NCI-H1417 (cell line): ENCODE results near the gene AKAP6.

Experiments used
- DNase-seq, 3 experiments: peaks; one replicate each; lab custom pipeline; 2025; lab: John Stamatoyannopoulos, UW

AKAP6 gene

DNA sequence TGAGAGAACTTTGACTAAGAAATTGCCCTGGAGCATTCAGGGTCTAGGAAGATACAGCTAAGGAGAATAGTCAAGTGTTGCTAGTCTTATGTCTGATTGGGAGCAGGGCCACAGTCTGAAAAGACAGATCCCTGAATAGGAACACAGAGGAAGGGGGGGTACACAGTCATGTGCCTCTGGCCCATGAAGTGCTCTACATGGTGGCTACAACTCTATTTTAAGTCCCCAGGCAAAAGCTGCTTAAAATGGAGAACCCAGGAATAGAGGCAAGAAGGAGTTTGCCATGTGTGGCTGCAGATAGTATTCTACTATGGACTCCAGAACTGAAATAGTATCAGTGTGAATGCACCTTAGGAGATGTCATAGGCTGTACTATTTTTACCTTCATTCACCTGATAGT is 491.6 kb downstream of the AKAP6 start:
- no peak for DNase-seq

DNA sequence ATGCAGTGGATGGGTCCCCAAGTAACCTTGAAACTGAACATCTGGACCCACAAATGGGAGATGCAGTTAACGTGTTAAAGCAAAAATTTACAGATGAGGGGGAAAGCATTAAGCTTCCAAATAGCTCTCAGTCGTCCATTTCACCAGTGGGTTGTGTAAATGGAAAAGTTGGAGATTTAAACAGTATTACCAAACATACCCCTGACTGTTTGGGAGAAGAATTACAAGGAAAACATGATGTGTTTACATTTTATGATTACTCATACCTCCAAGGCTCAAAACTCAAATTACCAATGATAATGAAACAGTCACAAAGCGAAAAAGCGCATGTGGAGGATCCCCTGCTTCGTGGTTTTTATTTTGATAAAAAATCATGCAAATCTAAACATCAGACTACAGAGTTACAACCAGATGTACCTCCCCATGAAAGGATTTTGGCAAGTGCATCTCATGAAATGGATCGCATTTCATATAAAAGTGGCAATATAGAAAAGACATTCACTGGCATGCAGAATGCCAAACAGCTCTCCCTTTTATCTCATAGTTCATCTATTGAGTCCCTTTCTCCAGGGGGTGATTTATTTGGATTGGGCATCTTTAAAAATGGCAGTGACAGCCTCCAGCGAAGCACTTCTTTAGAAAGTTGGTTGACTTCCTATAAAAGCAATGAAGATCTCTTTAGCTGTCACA is 493.0 kb downstream of the AKAP6 start:
- no peak for DNase-seq

DNA sequence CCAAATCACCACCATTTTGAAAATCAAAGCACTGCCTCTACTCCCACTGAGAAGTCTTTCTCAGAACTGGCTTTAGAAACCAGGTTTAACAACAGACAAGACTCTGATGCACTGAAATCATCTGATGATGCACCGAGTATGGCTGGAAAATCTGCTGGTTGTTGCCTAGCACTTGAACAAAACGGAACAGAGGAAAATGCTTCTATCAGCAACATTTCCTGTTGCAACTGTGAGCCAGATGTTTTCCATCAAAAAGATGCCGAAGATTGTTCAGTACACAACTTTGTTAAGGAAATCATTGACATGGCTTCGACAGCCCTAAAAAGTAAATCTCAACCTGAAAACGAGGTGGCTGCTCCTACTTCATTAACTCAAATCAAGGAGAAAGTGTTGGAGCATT is 494.6 kb downstream of the AKAP6 start:
- no peak for DNase-seq

DNA sequence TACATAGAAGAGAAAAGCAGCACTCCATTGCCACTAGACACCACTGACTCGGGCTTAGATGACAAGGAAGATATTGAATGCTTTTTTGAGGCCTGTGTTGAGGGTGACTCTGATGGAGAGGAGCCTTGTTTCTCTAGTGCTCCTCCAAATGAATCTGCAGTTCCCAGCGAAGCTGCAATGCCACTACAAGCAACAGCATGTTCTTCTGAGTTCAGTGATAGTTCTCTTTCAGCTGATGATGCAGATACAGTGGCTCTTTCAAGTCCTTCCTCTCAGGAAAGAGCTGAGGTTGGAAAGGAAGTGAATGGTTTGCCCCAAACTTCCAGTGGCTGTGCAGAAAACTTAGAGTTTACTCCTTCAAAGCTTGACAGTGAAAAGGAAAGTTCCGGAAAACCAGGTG is 495.1 kb downstream of the AKAP6 start:
- DNase-seq: no peak

DNA sequence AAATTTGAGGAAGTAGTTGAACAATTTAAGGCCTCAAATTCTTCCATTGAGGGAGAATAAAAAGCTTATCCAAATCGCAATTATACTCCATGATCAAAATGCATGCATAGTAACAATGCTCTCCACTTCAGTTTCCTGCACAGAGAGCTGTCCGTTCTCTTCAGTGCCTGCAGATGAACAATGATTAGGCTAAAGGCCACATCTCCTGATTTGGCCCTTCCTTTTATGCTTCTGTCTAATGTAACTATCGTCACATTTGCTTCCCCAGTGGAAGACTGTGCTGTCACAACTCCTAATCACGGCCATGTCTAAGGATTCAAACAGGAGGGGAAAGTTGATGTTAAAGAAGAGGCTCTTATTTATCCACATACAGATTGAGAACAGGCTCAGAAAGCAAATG is 496.0 kb downstream of the AKAP6 start:
- no peak for DNase-seq

DNA sequence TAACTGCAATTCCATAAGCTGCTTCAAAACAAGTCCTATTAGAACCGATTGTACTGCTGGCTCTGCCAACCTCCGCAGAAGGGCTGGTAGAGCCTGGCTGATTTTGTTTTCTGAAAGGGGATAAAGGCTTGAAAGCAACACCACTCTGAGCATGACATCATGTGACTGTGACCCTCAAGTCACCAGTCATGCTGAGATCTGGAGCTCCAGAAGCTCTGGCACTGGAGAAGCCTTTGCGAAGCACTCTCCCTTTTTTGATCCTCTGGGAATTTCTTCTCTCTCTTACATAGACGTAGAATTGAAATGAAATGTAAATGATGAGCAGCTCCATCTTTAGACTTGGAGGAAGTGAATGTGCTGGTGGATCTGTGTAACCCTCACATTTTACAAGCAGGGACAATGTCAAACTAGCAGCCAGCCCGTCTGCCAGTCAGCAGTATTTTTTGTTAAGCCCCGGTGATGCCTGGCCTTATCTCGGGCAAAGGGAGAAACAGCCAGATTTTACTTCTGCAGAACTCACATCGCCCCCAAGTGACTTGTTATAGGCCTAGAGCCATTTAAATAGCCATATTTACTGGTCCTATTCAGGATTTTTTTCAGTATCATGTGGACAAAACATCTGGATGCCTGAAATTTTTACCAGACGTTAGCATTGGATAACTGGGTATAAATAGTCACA is 497.4 kb downstream of the AKAP6 start:
- DNase-seq: peak in 1 of 3 experiments; percentile 49

DNA sequence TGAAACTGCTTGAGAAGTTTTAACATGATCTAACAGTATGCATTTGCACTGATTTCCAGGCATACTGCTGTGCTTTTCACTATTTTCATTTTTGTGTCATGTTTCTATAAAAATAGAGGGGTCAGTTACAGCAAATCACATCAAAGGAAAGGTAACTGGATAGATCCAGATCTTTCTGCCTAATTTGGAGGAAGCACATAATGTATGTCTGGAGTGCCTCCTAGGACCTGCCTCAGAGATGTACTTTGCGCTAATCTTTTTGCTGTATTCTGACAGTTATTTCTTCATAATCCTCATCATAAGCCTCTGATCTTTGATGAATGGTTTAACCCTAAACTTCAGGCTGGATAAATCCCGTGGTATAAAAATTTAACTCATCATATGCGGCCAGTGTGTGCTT is 498.4 kb downstream of the AKAP6 start:
- no peak for DNase-seq

DNA sequence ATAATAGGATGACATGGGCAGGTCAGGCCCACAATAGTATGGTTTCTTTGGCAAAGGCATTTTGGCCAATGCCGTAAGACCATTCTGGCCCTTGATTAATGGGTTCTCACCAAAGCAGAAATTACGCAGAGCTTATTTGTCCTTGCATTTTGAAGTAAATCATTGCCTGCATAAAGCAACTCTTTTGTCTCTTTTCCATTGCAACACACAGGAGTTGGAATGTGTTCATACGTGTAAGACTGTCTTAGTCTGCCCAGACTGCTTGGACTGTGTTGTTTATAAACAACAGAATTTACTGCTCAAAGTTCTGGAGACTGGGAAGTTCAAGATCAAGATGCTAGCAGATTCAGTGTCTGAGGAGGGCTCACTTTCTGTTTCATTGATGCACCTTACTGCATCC is 506.8 kb downstream of the AKAP6 start:
- no peak for DNase-seq

DNA sequence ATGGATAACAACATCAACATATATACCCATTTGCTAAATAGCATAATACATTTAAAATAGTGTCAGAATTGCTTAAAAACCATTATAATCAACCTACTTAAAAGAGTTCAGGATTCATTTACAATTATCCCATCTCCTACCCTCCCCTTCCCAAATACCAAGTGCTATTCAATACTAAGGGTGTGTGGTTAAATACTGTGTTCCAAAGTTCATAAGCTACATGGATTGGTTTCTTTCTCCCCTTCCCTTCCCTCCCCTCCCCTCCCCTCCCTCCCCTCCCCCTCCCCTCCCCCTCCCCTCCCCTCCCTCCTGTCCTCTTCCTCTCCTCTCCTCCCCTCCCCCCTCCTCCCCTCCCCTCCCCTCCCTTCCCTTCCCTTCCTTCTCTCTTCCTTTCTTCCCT is 512.6 kb downstream of the AKAP6 start:
- no peak for DNase-seq

DNA sequence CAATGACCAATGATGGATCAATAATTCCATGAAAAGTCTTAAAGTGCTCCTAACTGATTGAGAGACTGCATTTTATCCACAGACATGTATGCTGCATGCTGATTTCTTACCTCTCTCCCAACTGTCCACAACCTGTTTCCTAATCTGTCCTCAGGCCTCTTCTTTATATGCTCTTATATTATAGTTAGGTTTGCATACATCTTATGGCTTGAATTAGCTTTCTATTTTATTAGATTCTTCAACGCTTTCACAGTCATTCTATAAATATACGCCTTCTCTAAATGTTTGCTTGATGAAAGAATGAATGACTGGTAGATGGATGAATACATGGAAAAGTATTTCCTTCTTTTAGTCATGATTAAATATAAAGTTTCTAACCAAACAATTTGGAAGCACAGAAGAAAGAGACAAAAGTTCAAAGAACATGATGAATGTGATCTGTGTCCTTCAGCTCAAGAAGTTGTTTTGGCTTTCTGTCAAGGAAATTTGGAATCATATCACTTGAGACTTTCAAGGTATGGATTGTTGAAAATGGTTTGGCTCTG is 517.8 kb downstream of the AKAP6 start:
- no peak for DNase-seq

DNA sequence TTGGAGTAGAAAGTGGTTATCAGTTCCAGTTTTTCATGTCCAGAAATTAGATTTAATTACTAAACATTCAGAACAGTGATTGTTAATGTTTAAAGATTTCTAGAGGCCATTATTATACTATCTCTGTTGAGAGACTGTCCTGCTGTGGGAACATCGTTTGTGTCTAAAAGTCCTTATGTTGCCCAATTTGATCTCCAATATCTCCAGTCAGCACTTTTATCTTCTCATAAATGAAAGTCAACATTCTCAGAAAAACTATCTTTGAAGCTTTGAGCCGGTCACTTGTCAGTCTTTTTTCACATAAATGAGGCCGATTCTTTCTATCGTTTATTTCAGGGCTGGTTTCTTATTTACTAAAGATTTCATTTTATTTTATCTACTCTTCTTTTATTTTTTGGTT is 518.8 kb downstream of the AKAP6 start:
- no peak for DNase-seq

DNA sequence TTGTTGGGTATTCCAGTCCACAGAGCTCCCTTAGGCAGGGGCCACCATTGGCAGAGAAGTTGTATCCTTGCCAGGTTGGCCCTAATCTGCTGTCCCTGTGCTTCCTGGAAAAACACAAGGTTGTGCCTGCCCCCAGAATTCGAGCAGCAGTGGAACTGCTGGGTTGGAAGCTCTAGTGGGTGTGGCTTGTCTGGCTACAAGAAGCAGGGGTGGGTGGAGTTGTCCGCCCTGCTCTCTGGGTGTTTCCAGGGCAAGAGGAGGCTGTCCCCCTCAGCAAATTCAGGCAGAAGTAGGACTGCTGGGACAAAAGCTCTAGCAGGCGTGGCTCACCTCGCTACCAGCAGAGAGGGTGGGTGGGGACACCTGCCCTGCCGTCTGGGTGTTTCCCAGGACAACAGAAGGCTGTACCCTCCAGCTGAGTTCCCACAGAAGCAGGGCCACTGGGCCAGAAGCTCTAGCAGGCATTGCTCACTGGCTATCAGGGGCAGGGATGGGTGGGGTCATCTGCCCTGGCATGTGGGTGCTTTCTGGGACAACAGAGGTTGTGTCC is 536.8 kb downstream of the AKAP6 start:
- no peak for DNase-seq

DNA sequence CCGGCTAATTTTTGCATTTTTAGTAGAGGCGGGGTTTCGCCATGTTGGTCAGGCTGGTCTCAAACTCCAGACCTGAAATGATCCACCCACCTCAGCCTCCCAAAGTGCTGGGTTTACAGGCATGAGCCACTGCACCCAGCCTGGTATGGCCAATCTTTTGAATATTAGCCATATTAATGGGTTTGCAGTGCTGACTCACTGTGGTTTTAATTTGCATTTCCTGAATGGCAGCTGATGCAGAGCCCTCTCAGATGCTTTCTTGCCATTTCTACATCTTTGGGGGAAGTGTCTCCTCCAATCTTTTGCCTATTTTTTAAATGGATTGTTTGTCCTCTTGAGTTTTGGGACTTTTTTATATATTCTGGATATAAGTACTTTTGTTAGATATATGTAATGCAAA is 554.1 kb downstream of the AKAP6 start:
- DNase-seq: no peak
